ENCODE measurements around the gene OR2C1.

- TF ChIP-seq EZH2 (IDR thresholded peaks at IDR 0.05; ENCODE audit: borderline replicate concordance, insufficient read depth, low read depth, low read length, poor library complexity, severe bottlenecking) = no peak
- TF ChIP-seq, protein P1, sequence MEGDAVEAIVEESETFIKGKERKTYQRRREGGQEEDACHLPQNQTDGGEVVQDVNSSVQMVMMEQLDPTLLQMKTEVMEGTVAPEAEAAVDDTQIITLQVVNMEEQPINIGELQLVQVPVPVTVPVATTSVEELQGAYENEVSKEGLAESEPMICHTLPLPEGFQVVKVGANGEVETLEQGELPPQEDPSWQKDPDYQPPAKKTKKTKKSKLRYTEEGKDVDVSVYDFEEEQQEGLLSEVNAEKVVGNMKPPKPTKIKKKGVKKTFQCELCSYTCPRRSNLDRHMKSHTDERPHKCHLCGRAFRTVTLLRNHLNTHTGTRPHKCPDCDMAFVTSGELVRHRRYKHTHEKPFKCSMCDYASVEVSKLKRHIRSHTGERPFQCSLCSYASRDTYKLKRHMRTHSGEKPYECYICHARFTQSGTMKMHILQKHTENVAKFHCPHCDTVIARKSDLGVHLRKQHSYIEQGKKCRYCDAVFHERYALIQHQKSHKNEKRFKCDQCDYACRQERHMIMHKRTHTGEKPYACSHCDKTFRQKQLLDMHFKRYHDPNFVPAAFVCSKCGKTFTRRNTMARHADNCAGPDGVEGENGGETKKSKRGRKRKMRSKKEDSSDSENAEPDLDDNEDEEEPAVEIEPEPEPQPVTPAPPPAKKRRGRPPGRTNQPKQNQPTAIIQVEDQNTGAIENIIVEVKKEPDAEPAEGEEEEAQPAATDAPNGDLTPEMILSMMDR (IDR thresholded peaks at IDR 0.05) = no peak
These were observed 34.1 kb downstream of the OR2C1 start for GRCh38 chr16:3389663-3390338.

Measured in B cell (primary cell).